Measurements from ENCODE around the gene DNAJC13.

The DNAJC13 gene

GRCh38 chr3:132469326-132469725 is 52.0 kb downstream of the DNAJC13 start:
- TF ChIP-seq TOX (CRISPR knock-in tag; IDR thresholded peaks at IDR 0.05; ENCODE audit: borderline replicate concordance), result no peak
- TF ChIP-seq CSRNP3 (CRISPR knock-in tag; IDR thresholded peaks at IDR 0.05), result no peak
- TF ChIP-seq CREB5 (CRISPR knock-in tag; IDR thresholded peaks at IDR 0.05; ENCODE audit: low read depth), result no peak
- no peak for TF ChIP-seq ZNF8 (CRISPR knock-in tag; IDR thresholded peaks at IDR 0.05)
- TF ChIP-seq CSDC2 (CRISPR knock-in tag; IDR thresholded peaks at IDR 0.05), result no peak
- no peak for TF ChIP-seq RARB (CRISPR knock-in tag; IDR thresholded peaks at IDR 0.05)
- no peak for TF ChIP-seq ISL1 (CRISPR knock-in tag; IDR thresholded peaks at IDR 0.05)
- TF ChIP-seq BACH2 (CRISPR knock-in tag; IDR thresholded peaks at IDR 0.05; ENCODE audit: borderline replicate concordance), result no peak
- TF ChIP-seq, protein P1, sequence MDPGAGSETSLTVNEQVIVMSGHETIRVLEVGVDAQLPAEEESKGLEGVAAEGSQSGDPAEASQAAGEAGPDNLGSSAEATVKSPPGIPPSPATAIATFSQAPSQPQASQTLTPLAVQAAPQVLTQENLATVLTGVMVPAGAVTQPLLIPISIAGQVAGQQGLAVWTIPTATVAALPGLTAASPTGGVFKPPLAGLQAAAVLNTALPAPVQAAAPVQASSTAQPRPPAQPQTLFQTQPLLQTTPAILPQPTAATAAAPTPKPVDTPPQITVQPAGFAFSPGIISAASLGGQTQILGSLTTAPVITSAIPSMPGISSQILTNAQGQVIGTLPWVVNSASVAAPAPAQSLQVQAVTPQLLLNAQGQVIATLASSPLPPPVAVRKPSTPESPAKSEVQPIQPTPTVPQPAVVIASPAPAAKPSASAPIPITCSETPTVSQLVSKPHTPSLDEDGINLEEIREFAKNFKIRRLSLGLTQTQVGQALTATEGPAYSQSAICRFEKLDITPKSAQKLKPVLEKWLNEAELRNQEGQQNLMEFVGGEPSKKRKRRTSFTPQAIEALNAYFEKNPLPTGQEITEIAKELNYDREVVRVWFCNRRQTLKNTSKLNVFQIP (CRISPR knock-in tag; IDR thresholded peaks at IDR 0.05; ENCODE audit: borderline replicate concordance, low read depth), result no peak
- TF ChIP-seq ZC3H10 (CRISPR knock-in tag; IDR thresholded peaks at IDR 0.05), result no peak
- no peak for TF ChIP-seq PATZ1 (CRISPR knock-in tag; IDR thresholded peaks at IDR 0.05; ENCODE audit: borderline replicate concordance)
- TF ChIP-seq ZFP30 (CRISPR knock-in tag; IDR thresholded peaks at IDR 0.05), result no peak
- no peak for TF ChIP-seq ZNF565 (CRISPR knock-in tag; conservative IDR thresholded peaks at IDR 0.05; ENCODE audit: low read depth)
- TF ChIP-seq, protein P2, sequence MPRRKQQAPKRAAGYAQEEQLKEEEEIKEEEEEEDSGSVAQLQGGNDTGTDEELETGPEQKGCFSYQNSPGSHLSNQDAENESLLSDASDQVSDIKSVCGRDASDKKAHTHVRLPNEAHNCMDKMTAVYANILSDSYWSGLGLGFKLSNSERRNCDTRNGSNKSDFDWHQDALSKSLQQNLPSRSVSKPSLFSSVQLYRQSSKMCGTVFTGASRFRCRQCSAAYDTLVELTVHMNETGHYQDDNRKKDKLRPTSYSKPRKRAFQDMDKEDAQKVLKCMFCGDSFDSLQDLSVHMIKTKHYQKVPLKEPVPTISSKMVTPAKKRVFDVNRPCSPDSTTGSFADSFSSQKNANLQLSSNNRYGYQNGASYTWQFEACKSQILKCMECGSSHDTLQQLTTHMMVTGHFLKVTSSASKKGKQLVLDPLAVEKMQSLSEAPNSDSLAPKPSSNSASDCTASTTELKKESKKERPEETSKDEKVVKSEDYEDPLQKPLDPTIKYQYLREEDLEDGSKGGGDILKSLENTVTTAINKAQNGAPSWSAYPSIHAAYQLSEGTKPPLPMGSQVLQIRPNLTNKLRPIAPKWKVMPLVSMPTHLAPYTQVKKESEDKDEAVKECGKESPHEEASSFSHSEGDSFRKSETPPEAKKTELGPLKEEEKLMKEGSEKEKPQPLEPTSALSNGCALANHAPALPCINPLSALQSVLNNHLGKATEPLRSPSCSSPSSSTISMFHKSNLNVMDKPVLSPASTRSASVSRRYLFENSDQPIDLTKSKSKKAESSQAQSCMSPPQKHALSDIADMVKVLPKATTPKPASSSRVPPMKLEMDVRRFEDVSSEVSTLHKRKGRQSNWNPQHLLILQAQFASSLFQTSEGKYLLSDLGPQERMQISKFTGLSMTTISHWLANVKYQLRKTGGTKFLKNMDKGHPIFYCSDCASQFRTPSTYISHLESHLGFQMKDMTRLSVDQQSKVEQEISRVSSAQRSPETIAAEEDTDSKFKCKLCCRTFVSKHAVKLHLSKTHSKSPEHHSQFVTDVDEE (CRISPR knock-in tag; IDR thresholded peaks at IDR 0.05), result no peak
- no peak for TF ChIP-seq PPARA (CRISPR knock-in tag; IDR thresholded peaks at IDR 0.05; ENCODE audit: borderline replicate concordance)
- TF ChIP-seq ARNTL (CRISPR knock-in tag; IDR thresholded peaks at IDR 0.05; ENCODE audit: borderline replicate concordance, low read depth), result no peak
- no peak for TF ChIP-seq ESRRG (CRISPR knock-in tag; IDR thresholded peaks at IDR 0.05)
- TF ChIP-seq SNAI2 (CRISPR knock-in tag; IDR thresholded peaks at IDR 0.05), result no peak
- ATAC-seq, result no peak

GRCh38 chr3:132486099-132486498 is 68.8 kb downstream of the DNAJC13 start:
- ATAC-seq, result no peak
- TF ChIP-seq ARNTL (CRISPR knock-in tag; IDR thresholded peaks at IDR 0.05; ENCODE audit: borderline replicate concordance, low read depth) (no peak), ISL1 (CRISPR knock-in tag; IDR thresholded peaks at IDR 0.05) (no peak), TOX (CRISPR knock-in tag; IDR thresholded peaks at IDR 0.05; ENCODE audit: borderline replicate concordance) (no peak), PPARA (CRISPR knock-in tag; IDR thresholded peaks at IDR 0.05; ENCODE audit: borderline replicate concordance) (no peak), ZC3H10 (CRISPR knock-in tag; IDR thresholded peaks at IDR 0.05) (no peak), ZNF565 (CRISPR knock-in tag; conservative IDR thresholded peaks at IDR 0.05; ENCODE audit: low read depth) (no peak), BACH2 (CRISPR knock-in tag; IDR thresholded peaks at IDR 0.05; ENCODE audit: borderline replicate concordance) (no peak), PATZ1 (CRISPR knock-in tag; IDR thresholded peaks at IDR 0.05; ENCODE audit: borderline replicate concordance) (no peak), CREB5 (CRISPR knock-in tag; IDR thresholded peaks at IDR 0.05; ENCODE audit: low read depth) (no peak), ZFP30 (CRISPR knock-in tag; IDR thresholded peaks at IDR 0.05) (no peak), SNAI2 (CRISPR knock-in tag; IDR thresholded peaks at IDR 0.05) (no peak), ZNF70 (CRISPR knock-in tag; IDR thresholded peaks at IDR 0.05) (no peak), CSRNP3 (CRISPR knock-in tag; IDR thresholded peaks at IDR 0.05) (no peak), ZNF8 (CRISPR knock-in tag; IDR thresholded peaks at IDR 0.05) (no peak), RARB (CRISPR knock-in tag; IDR thresholded peaks at IDR 0.05) (no peak), TCF4 (CRISPR knock-in tag; IDR thresholded peaks at IDR 0.05; ENCODE audit: borderline replicate concordance) (no peak)
